Ascending aorta (tissue), 2 donors: ENCODE data around the gene CRYBG2. TPM values are rescaled to one million over a fixed set of nuclear protein-coding genes. Genes with fewer than 3 reads are reported as not detected.
A peak's percentile ranks its signal among the peaks of the same experiment; 100 is the strongest.

ENCODE experiments used
- DNase-seq, 2 donors: peaks; one replicate each; pipeline ENCODE4 v3.0.0-alpha.2; 2019; ENCODE audit warnings: low spot score in 2 of 2
- H3K27ac ChIP-seq, 2 donors: fragments of 200-600 bp; sonication (generic); one replicate each; pipeline ENCODE4 v1.5.1; 2016 to 2017; ENCODE audit warnings: mild to moderate bottlenecking in 1 of 2
- H3K27me3 ChIP-seq: fragments of 200-600 bp; sonication (generic); one replicate; pipeline ENCODE4 v1.5.1; 2017
- H3K36me3 ChIP-seq, 2 donors: fragments of 200-600 bp; sonication (generic); one replicate each; pipeline ENCODE4 v1.5.1; 2016
- H3K4me1 ChIP-seq, 2 donors: fragments of 200-600 bp; sonication (generic); one replicate each; pipeline ENCODE4 v1.5.1; 2016 to 2017; ENCODE audit warnings: mild to moderate bottlenecking in 1 of 2
- H3K4me3 ChIP-seq, 2 donors: fragments of 200-600 bp; sonication (generic); one replicate each; pipeline ENCODE4 v1.5.1; 2016 to 2017; ENCODE audit warnings: mild to moderate bottlenecking in 1 of 2
- H3K9me3 ChIP-seq, 2 donors: fragments of 200-600 bp; sonication (generic); one replicate each; pipeline ENCODE4 v1.5.1; 2016
- intact Hi-C: fragments of 100-400 bp; cut with DNase I; formaldehyde crosslinking; loops from one replicate; pipeline ENCODE4 v1.15.1; 2023
- total RNA-seq: library from RNA; depleted of rRNA; stranded (reverse); fragments of >200 nt; gene quantifications from one replicate; pipeline ENCODE4 v1.1.0, GENCODE V29; 2016
- TF ChIP-seq, protein P1 (sequence below), 3 experiments: fragments of 200-600 bp in 2 of 3; fragments of 450-650 bp in 1 of 3; sonication (generic) in 2 of 3; IDR thresholded peaks; one replicate each; pipeline ENCODE4 v1.5.1; 2016 to 2019; ENCODE audit warnings: antibody characterized with exemption in 3 of 3, mild to moderate bottlenecking in 1 of 3, moderate library complexity in 1 of 3

Gene CRYBG2
- total RNA-seq, 1 donor from 2014 or later, result not detected

- DNase-seq, result no peak
- H3K27me3 ChIP-seq, result no peaks in the 10 kb centered on the region
- intact Hi-C loops, result loop anchor here (1.0 to 5.0 kb wide), 4 partner anchors 46 to 219 kb away; partner anchors contain the start of genes C1orf232, CEP85 and ZNF593
- H3K4me3 ChIP-seq, result no peak overlapping the region
- no peak overlapping the region for H3K27ac ChIP-seq
- peaks cover 0 to 3% of the 10 kb centered on the region in 2 donors for H3K4me1 ChIP-seq
- TF ChIP-seq, protein P1, sequence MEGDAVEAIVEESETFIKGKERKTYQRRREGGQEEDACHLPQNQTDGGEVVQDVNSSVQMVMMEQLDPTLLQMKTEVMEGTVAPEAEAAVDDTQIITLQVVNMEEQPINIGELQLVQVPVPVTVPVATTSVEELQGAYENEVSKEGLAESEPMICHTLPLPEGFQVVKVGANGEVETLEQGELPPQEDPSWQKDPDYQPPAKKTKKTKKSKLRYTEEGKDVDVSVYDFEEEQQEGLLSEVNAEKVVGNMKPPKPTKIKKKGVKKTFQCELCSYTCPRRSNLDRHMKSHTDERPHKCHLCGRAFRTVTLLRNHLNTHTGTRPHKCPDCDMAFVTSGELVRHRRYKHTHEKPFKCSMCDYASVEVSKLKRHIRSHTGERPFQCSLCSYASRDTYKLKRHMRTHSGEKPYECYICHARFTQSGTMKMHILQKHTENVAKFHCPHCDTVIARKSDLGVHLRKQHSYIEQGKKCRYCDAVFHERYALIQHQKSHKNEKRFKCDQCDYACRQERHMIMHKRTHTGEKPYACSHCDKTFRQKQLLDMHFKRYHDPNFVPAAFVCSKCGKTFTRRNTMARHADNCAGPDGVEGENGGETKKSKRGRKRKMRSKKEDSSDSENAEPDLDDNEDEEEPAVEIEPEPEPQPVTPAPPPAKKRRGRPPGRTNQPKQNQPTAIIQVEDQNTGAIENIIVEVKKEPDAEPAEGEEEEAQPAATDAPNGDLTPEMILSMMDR (IDR thresholded peaks at IDR 0.05), result no peak
- no peaks in the 10 kb centered on the region for H3K36me3 ChIP-seq
- no peaks in the 10 kb centered on the region for H3K9me3 ChIP-seq
These were observed 33.0 kb downstream of the CRYBG2 start for GRCh38 chr1:26320896-26321295.

DNA sequence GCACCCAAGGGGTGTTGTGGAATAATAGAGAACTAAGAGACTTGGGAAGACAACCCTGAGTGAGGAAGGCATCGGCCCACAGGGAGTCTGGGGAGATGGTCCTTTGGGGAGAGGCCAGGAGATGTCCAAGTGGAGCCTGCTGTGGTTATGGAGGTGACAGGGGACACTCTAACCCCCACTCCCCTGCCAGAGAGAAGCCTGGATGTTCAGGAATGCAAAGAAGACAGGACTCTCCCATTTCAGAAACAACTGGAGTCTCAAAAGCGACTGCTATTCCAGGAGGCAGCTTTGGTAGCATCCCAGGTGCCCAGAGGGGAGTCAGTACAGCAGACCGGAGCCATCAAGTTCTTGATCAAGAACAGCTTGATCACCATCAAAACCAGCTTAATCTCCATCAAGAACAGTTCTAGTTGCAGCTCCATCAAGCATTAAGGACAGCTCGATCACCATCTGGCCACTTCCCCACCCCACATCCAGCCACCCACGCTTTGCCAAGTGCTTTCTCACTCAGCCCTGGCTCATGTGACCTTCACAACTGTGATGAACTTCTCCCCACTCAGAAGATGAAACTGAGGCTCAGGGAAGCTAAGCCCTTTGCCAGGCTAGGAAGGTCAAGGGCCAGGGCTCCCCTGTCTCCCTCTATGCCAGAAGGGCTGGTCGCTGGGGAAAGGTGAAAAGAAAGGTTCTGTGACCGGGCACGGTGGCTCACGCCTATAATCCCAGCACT, 35.4 kb downstream of the CRYBG2 start:
- Histone ChIP-seq H3K9me3 (no peaks in the 10 kb centered on the region), H3K36me3 (no peaks in the 10 kb centered on the region), H3K27ac (no peak overlapping the region), H3K27me3 (no peaks in the 10 kb centered on the region), H3K4me3 (peak overlapping the region in 1 of 2 donors; percentile 4), H3K4me1 (peaks cover 0 to 3% of the 10 kb centered on the region in 2 donors)
- DNase-seq, result no peak
- intact Hi-C loops, result no loop called here
- TF ChIP-seq, protein P1 (IDR thresholded peaks at IDR 0.05), result no peak

DNA sequence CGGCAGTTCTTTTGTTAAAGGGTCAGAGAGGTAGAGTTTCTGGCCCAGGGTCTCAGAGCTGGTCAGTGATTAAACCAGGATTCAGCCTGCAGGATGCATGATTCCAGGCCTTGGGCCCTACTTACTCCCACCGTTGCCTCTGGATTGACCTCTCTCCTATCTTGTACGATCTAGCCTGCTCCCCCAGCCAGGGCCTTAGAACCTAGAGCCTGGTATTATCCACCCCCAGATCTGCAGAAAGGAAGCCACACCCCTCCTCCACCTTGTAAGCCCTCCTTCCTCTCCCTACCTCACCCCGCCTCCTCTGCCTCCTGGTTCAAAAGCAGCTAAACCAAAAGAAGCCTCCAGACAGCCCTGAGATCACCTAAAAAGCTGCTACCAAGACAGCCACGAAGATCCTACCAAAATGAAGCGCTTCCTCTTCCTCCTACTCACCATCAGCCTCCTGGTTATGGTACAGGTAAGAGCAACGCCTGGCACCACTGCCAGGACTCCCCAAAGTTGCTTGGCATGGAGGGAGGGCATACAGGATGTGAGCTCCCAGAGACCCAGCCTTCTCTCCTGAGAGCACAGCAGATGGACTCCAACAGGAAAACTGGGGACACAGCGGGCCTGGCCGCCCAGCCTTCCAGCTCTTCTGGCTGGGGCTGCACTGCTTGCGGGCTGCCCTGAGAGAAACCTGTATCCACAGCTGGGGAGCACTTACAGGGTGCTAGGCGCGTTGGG, 36.2 kb downstream of the CRYBG2 start, which contains the start of gene CD52:
CD52 (plus strand) TSS at position 347 of the 726 bp plus-strand sequence; CDS start at position 407, 60 bp downstream.
- H3K27ac ChIP-seq, result no peak within 1 kb of the TSS
- intact Hi-C loops, result no loop called here
- H3K4me3 ChIP-seq, result peak within 1 kb of the TSS in 1 of 2 donors; percentile 4

DNA sequence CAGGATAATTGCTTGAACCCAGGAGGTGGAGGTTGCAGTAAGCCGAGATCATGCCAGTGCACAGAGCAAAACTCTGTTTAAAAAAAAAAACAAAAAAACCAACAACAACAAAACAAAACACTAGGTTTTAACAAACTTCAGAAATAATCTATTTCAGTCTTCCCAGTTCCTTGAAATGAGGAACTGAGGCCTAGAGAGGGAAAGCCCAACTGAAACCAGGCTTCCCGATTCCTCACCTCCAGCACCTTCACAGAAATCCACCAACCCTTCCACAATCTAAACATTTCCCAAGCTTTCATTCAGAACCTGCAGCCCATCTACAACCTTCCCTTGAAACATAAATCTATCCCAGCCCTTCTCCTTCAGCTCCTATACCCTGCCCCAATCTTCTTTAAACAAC, 36.8 kb downstream of the CRYBG2 start:
- no peaks in the 10 kb centered on the region for H3K27me3 ChIP-seq
- no peaks in the 10 kb centered on the region for H3K36me3 ChIP-seq
- TF ChIP-seq, protein P1 (IDR thresholded peaks at IDR 0.05), result no peak
- DNase-seq, result no peak
- H3K4me1 ChIP-seq, result peaks cover 0 to 3% of the 10 kb centered on the region in 2 donors
- intact Hi-C loops, result no loop called here
- H3K4me3 ChIP-seq, result no peak overlapping the region
- H3K27ac ChIP-seq, result no peak overlapping the region
- H3K9me3 ChIP-seq, result no peaks in the 10 kb centered on the region

More for the DNA sequence above, 36.2 kb downstream of the CRYBG2 start, which contains the start of gene CD52:
- TF ChIP-seq, protein P1 (IDR thresholded peaks at IDR 0.05), result no peak
- DNase-seq, result no peak
- Histone ChIP-seq H3K4me1 (peaks cover 0 to 3% of the 10 kb centered on the region in 2 donors), H3K27me3 (no peaks in the 10 kb centered on the region), H3K36me3 (no peaks in the 10 kb centered on the region), H3K9me3 (no peaks in the 10 kb centered on the region)

GRCh38 chr1:26315874-26316850, 37.8 kb downstream of the CRYBG2 start:
- H3K27ac ChIP-seq, result no peak overlapping the region
- DNase-seq, result no peak

More at GRCh38 chr1:26315874-26316850, 37.8 kb downstream of the CRYBG2 start:
- Histone ChIP-seq H3K4me1 (peaks cover 0 to under 1% of the 10 kb centered on the region in 2 donors), H3K4me3 (no peak overlapping the region), H3K9me3 (no peaks in the 10 kb centered on the region), H3K36me3 (no peaks in the 10 kb centered on the region), H3K27me3 (no peaks in the 10 kb centered on the region)
- intact Hi-C loops, result no loop called here
- TF ChIP-seq, protein P1 (IDR thresholded peaks at IDR 0.05), result no peak
